GM12891 (cell line): ENCODE data around the gene STK11.

Experiments
- POLR2A ChIP-seq: IDR thresholded peaks from 2 replicates; pipeline ENCODE4 v1.6.1; 2011; ENCODE audit warnings: low read depth, low read length, control low read depth
- POLR2AphosphoS5 ChIP-seq: IDR thresholded peaks from 2 replicates; pipeline ENCODE4 v1.6.1; 2011; ENCODE audit warnings: low read depth, low read length, control low read depth
- TAF1 ChIP-seq: IDR thresholded peaks from 2 replicates; pipeline ENCODE4 v1.6.1; 2011; ENCODE audit warnings: low read depth, low read length, control low read depth

DNA sequence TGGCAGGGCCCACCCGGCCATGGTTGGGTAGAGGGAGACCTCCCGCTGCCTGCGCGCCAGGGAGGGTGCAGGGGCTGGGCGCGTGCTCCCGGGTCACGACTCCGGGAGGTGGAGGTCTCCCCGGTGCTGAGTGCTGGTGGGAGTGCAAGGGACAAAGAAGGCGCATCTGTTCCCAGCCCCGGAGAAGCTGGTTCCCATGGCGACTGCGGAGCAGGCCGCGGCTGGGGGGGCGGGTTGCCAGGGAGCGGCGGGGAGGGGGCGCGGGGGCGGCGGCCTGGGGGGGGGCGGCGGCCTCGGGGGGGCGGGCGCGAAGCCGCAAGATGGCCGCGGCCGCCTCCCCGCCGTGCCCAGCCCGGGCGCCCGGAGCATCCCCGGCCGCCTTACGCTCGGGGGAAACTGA, 31.0 kb downstream of the STK11 start:
- TF ChIP-seq POLR2AphosphoS5, result no peak
- no peak for TF ChIP-seq POLR2A
- TF ChIP-seq TAF1, result no peak
